SKM-1 (cell line): ENCODE data around the gene AQP12B.
"Not testable (repeated sequence)": the region's sequence is repeated elsewhere in the genome, so short reads cannot be mapped to it uniquely, and the experiment has no call there.

Experiments used
- DNase-seq: peaks from one replicate; lab custom pipeline; 2025; ENCODE audit not compliant: unreplicated experiment; lab: John Stamatoyannopoulos, UW

AQP12B gene

GRCh38 chr2:240685771-240686371, 3.2 kb upstream of the AQP12B start:
- no peak for DNase-seq

DNA sequence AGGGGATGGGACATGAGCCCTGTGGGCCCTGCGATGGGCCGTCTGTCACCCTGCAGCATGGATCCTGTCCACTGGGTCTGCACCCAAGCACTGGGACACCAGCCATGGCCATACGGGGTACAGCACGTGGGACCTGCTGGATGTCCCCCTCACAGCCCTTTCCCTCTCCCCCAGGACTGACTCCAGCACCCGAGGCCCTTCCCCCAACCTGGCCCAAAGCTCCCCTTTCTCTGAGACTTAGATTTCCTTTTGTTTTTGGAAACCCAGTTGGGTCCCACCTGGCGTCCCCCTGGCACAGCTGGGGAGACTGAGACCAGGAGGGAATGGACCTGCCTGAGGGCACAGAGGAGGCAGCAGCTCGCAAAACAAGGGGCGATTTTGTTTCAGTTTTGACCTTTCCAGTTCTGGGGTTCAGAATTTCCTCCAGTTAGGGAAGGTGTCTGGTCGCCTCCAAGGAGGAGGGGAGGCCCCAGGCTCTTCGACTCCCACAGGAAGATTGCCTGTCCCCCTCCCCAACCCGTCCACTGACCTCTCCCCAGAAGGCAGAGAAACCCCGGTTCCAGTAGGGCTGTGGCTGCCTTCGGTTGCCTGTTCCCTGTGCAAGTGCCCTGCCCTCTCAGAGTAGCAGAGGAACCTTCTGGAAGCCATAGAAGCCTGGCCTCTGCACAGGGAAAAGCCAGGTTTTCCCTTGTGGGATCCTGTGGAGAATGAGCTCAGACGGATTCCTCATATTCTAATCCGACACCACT, 1.5 kb upstream of the AQP12B start:
- DNase-seq: not testable (repeated sequence)

DNA sequence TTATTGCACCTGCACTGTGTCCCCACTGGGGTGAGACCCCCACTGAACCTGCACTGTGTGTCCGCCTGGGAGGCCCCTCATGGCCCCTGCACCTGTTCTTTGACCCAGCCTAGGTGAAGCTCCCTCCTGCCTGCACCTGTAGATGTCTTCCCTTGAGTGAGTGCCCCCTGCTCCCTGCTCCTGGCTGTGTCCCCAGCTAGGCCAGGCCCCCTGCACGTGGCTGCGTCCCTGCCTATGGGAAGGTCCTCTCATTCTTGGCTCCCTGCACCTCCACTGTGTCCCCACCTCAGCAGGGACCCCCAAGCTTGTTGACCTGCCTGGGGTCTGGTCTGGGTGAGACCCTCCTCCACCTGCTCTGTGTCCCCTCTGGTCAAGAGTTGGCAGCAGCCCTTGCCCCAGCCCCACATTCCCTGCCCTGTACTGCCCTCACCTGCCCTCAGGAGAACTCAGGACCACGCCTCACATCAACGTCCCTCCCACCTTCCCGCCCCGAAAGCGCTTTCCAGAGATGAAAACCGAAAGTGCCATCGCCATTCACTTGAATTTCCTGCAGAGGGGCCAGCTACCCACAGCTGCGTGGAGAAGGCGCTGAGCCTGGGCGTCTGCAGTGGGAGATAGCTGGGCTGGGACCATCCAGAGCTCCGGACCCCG, 769 bp upstream of the AQP12B start:
- not testable (repeated sequence) for DNase-seq

DNA sequence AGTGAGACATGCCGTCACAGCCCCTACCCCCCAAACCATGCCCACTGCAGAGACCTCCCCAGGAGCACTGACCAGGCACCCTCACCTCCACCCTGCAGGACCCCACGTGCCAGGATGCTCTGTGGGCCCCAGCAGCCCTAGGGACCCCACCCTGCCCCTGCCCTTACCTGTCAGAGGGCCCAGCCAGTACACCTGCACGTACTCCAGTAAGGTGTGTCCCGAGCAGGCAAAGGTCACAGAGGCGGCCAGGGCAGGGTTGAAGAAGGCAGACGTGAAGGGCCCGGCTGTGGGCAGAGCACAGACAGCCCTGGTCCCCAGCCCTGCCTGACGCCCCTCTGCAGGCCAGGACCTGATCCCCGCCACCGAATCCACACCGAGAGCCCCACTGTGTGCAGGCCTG, 2.5 kb downstream of the AQP12B start:
- not testable (repeated sequence) for DNase-seq

- not testable (repeated sequence) for DNase-seq
Measured at GRCh38 chr2:240678909-240679308, 3.8 kb downstream of the AQP12B start.

- not testable (repeated sequence) for DNase-seq
Measured at GRCh38 chr2:240678043-240678442, 4.6 kb downstream of the AQP12B start.

GRCh38 chr2:240675345-240675744, 7.3 kb downstream of the AQP12B start:
- not testable (repeated sequence) for DNase-seq

GRCh38 chr2:240674461-240675184, 8.1 kb downstream of the AQP12B start:
- not testable (repeated sequence) for DNase-seq

DNA sequence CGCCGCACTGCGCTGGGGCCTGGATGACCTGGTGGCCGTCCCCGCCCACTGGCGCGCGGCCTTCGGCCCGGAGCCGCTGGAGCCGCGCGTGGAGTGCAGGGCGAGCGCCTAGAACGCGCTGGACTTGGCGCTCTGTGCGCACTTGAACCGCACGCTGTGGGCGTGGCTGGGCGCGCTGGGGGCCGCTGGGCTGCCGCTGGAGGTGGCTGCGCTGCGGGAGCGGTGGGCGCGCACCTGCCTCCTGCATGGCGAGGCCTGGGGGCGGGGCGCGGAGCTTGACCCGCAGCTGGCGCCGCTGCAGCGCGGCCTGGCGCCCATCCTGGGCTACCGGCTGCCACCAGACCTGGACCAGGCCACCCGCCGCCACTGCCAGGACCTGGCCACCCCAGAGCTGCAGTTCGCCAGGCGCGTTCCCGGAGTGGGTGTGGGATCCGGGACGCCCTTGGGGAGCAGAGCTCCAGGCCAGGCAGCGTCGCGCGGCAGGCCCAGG, 9.9 kb downstream of the AQP12B start:
- no peak for DNase-seq

GRCh38 chr2:240672076-240672700, 10.5 kb downstream of the AQP12B start:
- no peak for DNase-seq

DNA sequence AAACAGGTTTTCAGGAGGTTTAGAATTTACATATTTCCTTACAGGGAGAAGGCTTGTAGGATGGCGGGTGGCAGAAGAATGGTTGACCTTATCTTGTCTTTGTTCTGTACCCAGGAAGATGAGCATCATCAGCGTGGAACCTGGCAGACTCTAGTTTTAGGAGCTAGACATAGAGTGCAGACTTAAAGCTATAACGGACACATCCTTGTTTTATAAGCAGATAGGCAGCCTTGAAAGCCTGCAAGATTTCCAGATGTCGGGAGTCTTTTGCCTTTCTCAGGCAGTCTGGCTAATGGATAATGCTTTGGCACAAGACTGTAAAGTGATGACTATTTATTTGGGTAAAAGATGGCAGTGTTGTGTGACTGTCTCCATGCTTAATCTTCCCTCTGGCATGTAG, 11.7 kb downstream of the AQP12B start:
- DNase-seq: no peak

- DNase-seq: no peak
Measured at GRCh38 chr2:240670402-240670801, 12.3 kb downstream of the AQP12B start.

GRCh38 chr2:240664622-240665021, 18.1 kb downstream of the AQP12B start:
- no peak for DNase-seq

- no peak for DNase-seq
Measured at GRCh38 chr2:240663546-240664190, 19.0 kb downstream of the AQP12B start.

DNA sequence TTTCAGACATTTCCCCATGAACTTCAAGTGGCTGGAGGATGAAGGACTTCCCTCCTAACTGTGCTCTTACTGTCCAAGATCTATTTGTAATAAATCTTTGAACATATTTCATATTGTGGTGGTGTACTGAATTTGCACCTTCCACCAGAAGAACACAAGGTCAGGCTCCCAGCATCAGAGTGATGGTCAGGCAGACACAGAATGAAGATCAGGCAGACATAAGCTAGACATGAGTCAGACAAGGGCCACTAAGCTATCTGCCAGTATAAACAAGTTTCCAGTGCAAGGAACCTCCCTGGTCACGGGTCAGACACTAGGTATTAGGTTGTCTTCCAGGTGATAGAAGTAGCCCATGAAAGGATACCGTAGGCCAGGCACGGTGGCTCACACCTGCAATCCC, 20.0 kb downstream of the AQP12B start:
- no peak for DNase-seq

DNA sequence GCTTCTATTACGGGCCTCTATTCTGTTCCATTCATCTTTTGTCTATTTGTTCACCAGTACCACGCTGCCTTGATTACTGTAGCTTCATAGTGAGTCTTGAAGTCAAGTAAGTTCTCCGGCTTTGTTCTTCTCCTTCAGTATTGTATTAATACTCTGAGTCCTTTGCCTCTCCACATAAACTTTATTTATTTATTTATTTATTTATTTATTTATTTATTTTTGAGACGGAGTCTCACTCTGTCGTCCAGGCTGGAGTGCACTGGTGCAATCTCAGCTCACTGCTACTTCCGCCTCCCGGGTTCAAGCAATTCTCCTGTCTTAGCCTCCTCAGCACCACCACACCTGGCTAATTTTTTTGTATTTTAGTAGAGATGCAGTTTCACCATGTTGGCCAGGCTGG, 22.8 kb downstream of the AQP12B start:
- not testable (repeated sequence) for DNase-seq

DNA sequence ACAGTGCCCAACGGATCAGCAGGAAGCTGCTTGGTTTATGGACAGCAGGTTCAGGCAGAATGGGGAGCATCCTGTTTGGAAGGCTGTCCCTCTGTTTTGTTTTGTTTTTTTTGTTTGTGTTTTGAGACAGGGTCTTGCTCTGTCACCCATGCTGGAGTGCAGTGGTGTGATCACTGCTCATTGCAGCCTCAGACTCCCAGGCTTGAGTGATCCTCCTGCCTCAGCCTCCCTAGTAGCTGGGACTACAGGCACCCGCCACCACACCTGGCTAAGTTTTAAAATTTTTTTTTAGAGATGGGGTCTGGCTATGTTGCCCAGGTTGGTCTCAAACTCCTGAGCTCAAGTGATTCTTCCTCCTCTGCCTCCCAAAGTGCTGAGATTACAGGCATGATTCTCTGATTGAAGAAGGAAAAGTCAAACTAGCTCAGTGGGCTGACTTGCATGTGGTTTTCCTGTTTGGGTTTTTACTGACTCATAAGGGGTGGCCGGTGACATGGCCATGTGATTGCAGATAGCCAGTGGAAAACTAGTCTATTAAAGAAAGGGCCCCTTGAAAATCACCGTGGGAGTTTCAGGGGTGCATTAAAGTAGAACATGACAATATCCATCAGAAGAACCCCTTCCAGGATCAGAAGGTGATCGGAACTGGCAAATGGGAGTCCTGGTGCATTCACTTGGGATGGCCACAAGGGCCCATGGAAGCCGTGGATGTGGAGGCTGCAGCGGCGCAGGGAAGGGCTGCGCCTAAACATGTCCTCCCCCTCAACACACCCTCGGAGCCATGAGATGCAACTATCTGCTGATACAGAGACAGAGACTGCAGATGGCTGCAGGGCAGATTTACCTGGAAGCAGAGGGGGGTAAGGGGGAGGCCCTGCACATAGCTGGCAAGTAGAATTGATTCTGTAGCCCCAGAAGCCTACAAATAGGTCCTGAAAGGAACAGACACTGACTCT, 26.5 kb downstream of the AQP12B start:
- DNase-seq: no peak

DNA sequence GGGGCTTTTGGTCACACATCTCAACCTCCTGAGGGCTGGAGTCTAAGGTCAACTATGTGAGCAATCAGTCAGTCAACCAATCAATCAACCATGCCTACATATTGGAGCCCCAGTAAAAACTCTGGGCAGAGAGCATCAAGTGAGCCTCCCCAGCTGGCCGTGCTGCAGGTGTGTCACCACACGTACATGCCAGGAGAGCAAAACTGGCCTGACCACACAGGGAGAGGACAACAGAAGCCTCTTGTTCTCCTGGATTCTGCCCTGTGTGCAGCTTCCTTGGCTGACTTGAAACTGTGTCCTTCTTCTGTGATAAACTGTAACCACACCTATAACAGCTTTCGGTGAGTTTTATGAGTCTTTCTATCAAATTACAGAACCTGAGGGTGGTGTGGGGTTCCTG, 31.5 kb downstream of the AQP12B start:
- no peak for DNase-seq

GRCh38 chr2:240650254-240650965, 32.3 kb downstream of the AQP12B start:
- no peak for DNase-seq
